Activated CD4-positive, alpha-beta T cell treated with anti-CD3 and anti-CD28 coated beads, Interleukin-10, Interleukin-2, amounts not matched to agents 100 ng/mL and 50 ng/mL, durations not matched to agents 16 hours and 8 hours (primary cell): Measurements from ENCODE around the gene NDST3.
A peak's percentile ranks its signal among the peaks of the same experiment; 100 is the strongest.
"Not testable (repeated sequence)": the region's sequence is repeated elsewhere in the genome, so short reads cannot be mapped to it uniquely, and the experiment has no call there.

Experiments
- DNase-seq: peaks from one replicate; pipeline ENCODE4 v3.0.0-alpha.2; 2020

NDST3 gene

DNA sequence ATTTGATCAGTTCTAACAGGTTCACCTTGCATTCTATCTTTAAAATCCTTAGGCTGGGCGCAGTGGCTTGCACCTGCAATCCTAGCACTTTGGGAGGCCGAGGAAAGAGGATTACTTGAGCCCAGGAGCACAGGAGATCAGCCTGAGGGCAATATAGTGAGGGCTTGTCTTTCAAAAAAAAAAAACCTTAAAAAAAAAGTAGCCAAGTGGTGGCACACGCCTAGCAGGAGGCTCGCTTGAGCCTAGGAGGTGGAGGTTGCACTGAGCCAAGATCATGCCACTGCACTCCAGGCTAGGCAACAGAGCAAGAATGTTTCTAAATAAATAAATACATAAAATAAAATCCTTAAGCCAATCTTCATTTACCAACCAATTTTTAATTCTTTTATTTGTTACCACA lies 243.0 kb downstream of the NDST3 start:
- no peak for DNase-seq

DNA sequence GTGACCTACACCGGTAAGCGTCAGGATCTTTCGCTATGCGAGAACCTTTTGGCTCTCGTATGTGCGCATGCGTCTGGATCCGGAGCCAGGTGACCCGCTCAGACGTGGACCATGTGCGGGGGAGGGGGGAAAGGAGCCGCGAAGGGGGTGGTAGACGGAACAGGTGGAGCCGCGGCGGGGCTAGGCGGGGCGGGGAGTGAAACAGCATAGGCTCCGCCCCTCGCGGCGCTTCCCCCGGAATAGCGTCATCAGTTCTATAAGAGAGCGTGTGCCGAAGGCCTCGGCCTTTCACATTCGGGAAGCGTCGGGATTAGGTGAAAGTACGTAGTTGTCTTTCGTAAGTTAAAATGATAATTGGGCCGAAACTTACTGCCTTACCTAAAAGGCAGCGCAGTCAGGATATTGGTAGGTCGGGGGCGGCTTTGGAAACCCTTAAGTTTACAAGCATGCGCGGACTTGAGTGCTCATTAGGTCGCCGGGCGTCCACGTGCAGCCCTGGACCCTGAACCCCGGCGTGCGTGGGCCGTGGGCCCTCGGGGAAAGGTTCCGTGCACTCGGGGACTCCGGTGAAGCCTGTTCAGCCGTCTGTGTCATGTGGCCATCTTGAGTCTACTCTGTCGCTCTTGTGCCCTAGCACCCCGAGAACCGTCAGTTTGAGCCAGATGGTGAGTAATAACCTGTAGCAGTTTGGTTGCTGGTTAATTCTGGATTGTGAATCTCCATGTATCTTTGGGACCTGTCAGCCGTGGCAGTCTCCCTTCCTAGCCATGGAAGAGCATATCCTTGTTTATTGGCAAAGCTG lies 244.4 kb downstream of the NDST3 start:
- DNase-seq, result peak; percentile 98

DNA sequence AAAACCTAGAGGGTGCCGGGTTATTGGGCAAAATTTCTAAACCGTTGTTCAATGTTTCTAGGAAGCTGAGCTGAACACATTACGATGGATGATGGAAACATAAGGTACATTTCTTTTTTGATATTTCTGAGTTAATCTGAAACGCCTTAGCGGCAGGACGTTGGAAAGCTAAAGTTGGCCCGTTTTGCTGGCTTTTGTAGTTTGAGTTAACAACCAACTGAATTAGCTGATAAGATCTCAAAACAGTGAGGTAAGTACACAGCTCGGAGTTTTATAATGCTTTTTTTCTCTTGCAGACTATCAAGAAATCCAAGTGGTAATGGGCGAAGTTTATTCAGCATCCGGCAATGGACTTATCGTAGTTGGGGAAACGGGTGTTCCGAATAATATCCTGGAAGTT lies 245.0 kb downstream of the NDST3 start:
- DNase-seq, result peak; percentile 23

DNA sequence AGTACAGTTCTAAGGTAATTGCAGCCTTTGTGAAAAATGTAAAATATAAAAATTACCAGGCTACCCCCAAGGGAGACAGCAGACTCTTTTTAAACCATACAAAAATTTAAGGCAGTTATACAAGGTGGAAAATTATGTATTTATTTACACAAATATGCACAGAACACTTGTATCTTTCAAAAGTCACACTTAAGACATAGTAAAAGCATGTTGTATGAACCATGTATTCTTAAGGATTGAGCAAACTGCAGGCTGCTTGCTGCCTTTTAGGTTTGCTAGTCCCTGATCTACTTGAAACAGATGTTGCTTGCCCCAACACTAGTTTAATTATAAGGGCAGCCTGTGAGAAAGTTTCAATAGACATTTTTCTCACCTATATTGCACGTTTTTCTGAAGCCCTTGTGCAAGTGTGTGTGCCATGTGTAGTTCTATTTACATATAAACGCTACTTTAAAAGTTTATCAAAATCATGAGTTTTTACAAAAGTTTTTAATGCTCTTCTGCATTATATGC lies 245.7 kb downstream of the NDST3 start:
- DNase-seq, result no peak

DNA sequence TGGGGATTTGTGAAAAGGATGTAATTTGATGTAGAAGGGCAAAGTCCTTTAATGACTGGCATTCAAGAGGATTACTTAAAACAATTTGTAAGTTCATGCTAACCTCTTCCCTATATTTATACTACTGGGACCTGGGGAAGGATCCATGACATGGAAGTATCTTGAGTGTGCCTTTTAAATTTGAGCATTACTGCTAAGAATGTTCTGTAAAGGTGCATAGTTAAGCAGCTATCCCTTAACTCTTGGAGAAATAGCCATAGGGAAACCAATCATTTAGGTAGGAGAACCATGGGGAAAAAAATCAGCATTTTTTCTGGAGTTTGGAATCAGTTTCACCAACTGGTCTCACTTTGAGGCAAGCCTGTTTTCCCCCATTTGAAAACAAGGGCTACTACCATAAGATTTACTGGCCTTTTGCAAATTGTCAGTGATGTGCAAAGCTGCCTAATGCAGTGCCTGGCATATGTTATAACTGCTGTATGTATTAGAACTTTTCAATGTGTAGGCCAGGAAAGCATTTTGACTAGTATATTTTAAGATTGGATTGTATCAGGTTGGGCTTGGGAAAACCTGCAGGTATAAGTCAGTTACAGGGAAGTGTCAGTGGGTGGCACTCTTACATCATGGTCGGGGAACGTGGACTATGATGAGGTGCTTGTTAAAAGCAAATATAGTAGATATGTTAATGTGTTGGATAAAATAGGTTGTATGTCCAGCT lies 246.4 kb downstream of the NDST3 start:
- DNase-seq, result peak; percentile 68

DNA sequence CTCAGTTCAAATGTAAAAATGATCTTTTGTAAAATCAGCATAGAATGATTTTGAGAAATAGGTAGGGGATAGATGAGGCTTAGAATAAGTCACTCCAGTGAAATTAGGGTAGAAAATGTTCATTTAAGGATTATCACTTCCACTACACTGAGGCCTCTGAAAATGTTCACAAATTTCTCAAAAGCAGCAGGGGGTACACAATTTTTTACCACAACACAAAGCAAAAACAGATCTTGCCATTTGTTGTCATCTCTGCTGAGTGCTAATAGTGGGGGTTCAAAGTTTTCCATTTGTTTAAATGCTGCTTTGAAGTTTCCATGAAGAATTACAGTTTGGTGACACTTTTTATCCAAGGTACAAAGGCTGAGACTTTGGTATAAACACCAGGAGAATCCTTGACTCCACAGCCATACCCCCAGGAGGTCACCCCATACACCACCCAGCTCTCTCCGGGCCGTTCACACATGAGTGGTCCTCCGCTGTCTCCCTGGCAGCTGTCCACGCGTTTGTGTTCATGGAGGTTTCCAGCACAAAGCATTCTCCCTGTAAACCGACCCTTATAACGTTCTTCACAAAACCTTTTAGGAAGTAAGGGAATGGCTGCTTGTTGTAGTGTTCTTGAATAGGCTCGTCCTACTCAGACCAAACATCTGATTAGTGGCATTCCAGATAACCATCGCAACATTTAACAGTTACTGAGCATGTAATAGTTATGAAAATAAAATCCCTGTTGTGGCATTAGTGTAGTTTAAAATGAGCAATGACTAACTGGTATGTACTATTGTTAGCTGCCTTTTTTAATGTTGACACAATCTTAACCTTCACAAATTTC lies 247.5 kb downstream of the NDST3 start:
- peak; percentile 31 for DNase-seq

DNA sequence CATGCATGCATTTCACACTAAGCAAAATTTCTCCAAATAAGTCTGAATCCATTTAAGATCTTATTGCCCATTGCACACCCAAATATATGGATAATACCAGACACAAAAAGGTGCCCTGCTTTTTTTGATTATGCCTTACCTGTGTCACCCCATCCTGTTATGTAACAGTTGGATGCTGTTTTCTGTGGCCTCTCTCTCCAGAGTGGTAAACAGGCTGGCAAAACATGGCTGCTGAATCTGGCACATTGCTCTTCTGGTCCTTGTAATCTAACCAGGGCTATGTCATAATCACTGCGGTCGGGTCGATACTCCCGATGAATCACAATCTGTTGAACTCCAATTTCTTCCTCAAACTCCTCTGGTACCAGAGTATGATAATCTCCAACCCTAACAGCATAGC lies 248.4 kb downstream of the NDST3 start:
- peak; percentile 49 for DNase-seq

DNA sequence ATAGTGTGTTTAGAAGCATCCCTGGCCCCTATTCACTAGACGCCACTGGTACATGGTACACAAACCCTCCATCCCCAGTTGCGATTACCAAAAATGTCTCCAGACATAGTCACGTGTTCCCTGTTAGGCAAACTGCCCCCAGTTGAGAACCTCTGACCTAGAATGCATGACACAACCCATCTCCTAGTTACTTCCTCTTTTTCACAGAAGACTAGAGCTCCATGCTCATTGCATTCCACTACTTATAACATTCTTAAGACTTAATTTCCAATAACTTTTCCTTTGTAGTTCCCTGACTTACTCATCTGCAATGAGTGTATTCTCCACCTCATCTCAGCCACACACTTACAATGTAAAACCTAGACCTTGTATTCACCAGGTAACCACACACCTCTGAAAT lies 249.9 kb downstream of the NDST3 start:
- DNase-seq, result no peak

DNA sequence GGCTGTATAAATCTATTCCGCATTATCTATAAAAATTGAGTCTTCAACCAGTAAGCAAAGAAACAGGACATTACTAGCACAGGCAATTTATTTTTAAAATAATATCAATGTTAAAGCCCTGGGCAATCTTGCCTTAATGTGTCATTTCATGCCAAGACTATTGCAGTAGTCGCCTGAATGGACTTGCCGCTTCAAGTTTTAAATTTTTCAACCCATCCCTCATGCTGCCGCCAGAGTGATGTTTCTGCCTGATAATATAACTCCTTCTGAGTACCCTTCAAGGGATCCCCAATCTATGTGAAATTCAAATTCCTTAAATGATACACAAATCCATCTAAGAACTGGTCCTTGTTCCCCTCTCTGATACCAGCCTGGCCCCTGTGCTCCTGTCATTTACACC lies 251.6 kb downstream of the NDST3 start:
- no peak for DNase-seq

DNA sequence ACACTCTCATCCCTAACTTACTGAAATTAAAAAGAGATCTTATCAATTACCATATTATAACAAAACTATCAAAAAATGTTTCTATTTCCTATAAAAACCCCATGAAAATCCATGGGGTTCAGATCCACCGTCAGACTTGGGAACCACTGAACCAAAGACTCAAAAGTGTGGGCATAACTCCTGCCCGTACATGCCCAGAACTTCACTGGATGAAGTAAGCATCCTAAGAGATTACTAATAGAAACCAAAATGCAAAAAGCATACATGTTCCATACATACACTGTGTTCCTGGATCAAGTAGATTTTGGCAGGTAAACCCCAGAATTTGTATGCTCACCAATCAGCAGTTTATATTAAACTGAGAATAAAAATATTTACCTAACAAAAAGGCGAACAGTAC lies 252.4 kb downstream of the NDST3 start:
- no peak for DNase-seq

DNA sequence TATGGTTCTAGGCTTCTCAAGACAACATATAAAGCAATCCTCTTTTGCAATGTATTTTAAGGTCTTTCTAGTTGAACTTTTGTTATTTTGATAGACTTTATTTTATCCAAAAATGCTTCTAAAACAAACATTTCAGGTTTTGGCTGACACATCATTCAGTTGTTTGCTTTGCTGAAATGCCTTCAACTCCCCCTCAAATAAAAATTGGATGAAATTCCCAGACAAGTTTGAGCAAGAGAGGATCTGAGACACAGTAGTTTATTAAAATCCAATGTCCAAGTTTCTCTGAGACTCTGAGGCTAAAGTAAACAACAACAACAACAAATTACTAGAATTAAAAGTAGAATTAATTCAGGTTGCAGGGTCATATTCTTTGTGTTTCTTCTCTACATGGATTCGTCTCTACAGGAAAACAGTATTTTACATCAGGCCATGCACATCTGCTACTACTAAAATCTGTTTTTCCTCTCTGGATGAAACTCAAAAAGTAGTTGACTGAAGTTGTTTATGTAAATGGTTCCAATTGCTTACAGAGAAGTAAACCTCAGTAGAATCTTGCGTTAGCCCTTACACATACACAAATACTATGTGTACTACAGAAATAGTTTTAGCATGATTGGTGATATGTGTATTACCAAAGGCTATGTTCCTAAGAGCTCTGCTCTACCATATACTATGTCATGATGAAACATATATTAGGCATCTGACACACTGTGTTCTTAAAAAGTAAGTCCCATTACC lies 253.6 kb downstream of the NDST3 start:
- DNase-seq, result no peak

DNA sequence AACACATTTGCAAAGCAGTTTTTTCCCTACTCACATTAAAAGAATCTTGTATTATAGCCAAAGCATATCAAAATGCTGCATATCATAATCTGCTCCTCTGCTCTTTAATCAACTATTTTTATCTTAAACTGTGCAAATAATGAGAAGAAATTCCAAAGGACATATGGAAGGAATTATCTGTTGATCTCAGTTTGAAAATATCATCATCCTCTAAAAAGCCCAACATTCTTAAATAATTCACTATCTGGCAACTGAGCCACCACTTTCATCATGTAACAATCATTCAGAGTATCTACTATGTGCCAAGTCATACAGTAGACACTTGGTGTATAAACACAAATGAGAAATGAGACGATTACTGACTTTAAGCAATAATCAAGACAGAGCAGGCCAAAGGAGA lies 255.5 kb downstream of the NDST3 start:
- DNase-seq, result no peak

DNA sequence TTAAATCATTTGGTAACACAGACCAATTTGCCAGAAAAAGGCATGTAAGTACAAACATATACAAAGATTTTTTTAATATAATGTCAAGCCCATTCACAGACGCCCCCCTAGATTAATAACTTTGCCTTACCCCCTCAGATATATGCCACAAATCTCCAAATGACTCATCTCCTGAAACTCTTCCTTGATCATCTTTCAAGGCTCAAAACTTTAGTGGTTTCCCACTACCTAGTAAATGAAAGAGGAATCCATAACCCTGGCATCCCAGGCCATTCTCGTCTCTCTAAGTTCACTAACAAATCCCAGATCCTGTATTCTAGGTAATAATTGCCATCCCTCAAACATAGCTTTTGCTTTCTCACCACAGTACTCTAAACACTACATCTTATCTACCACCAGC lies 256.7 kb downstream of the NDST3 start:
- DNase-seq, result no peak

DNA sequence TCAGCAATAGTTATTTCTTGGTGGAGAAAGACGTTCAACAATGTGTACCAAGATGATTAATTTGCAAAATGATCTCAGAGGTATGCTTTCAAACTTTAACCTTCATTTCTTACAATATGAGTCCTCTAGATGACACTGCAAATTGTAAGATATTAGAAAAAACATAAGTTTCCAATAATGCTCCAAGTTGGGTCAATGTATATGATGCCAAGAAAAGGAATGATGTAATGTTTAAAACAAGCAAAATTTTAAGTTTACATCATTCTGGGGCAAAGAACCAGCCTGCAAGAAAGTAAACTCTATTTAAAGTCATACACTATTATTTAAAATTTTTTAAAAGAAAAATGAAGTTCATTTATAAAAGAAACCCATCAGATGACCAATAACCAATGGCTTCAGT lies 262.4 kb downstream of the NDST3 start:
- DNase-seq, result no peak

DNA sequence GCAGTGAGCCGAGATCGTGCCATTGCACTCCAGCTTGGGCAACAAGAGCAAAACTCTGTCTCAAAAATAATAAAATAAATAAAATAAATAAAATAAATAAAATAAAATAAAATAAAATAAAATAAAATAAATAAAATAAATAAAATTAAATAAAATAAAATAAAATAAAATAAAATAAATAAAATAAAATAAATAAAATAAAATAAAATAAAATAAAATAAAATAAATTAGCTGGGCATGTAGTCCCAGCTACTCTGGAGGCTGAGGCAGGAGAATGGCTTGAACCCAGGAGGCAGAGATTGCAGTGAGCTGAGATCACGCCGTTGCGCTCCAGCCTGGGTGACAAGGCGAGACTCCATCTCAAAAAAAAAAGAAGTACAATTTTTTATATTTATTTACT lies 265.3 kb downstream of the NDST3 start:
- DNase-seq, result not testable (repeated sequence)

DNA sequence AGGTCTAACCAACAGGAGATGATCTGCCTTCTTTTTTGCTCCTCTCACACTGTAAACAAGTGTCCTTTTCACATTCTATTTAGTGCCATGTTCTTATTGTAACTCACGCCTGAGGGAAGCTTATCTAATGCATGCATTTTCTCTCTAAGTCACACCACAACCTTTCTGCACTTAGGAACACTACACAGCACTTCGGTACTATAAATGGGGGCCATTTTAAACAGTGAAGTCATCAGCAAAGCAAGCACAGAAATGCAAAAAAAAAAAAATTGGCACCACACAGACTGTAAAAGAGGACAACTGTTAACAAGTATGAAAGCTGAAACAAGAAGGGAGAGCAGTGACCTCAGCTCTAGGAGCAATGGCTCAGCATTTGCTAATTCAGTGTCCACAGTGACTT lies 273.4 kb downstream of the NDST3 start:
- no peak for DNase-seq
